ENCODE measurements around the gene PLA2G3. TPM values are rescaled to one million over a fixed set of nuclear protein-coding genes. Genes with fewer than 3 reads are reported as not detected.

Gene PLA2G3
- total and polyA plus RNA-seq, 5 donors from 2014 or later, result not detected

DNA sequence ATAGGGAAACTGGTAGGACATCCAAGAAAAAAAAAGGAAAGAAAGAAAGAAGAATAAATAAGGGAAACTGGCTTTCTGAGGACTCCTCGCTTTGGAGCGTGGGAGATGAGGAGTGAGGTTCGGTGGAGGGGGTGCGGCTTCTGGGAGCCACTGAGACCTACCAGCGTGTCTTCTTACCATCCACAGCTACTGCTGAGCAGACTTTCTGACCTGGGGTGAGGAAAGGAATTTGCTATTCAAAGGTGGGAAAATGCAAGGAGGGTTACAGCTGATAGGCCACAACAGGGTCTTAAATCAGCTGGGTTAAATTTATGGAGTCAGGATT is 32.5 kb downstream of the PLA2G3 start:
- ATAC-seq (ENCODE audit: low read depth in 2 of 2), result peak; percentile 11 to 22
- DNase-seq, result no peak
- Histone ChIP-seq H3K27ac (ENCODE audit: insufficient read depth, low read length, poor library complexity, severe bottlenecking) (peak overlapping the region; percentile 53), H3K9me3 (ENCODE audit: control insufficient read depth in 2 of 2, low read length in 2 of 2) (no peaks in the 10 kb centered on the region), H3K36me3 (ENCODE audit: control insufficient read depth, insufficient read depth, low read length) (no peaks in the 10 kb centered on the region), H3K4me1 (ENCODE audit: control insufficient read depth, insufficient read depth, low read length, poor library complexity, severe bottlenecking) (peaks cover 18% of the 10 kb centered on the region), H3K27me3 (ENCODE audit: control insufficient read depth, insufficient read depth, low read length) (no peaks in the 10 kb centered on the region), H3K4me3 (ENCODE audit: low read depth, low read length) (peak overlapping the region; percentile 66)
- H3K27me3 Mint-ChIP-seq, result peaks cover 4% of the 10 kb centered on the region
- H3K36me3 Mint-ChIP-seq, result no peaks in the 10 kb centered on the region
- peak overlapping the region; percentile 92 to 96 (median 96) for H3K27ac Mint-ChIP-seq
- peaks cover 0 to 34% (median 16%) of the 10 kb centered on the region in 4 donors for H3K4me1 Mint-ChIP-seq
- peak overlapping the region; percentile 77 to 99 (median 93) for H3K4me3 Mint-ChIP-seq
- H3K9me3 Mint-ChIP-seq, result no peaks in the 10 kb centered on the region

DNA sequence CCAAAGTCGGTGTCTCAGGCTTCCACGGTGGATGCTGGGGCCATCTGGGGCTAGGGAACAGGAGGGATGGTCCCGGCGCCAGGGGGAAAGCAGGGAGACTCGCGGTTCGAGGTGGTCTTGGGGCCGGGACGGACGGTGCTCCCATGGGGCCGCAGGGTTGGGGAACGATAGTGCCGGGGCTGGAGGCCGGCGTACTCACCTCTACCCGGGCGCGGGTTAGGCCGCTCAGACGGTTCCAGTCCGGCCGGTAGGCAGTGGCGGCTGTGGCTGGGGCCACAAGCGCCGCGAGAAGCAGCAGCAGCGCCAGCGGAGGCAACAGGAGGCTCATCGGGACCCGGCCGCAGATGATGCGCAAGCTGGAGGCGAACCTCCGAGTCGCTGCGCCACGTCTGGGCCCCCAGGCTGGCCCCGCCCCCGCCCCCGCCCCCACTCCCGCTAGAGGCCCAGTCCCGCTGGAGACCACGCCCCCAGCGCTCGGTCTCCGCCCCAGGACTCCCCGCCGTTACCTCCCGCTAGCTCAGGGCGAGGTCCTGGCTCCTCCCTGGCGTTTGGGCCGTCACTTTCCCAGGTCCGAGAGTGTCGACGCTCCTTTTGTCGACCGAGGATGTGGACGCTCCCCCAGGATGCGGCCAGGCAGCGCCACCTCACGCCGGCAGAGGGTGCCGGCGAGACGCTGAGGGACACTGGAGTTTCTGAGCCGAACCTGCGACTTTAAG is 33.0 kb downstream of the PLA2G3 start, which contains the start of gene SELENOM:
Gene SELENOM (minus strand): TSS at position 391 of the 716 bp plus-strand sequence. CDS start 63 bp downstream, at position 328.
- Mint-ChIP-seq H3K9me3 (no peaks in the 10 kb centered on the region), H3K27me3 (peaks cover 4% of the 10 kb centered on the region), H3K27ac (peak within 1 kb of the TSS; percentile 92 to 96 (median 96)), H3K4me1 (peaks cover 0 to 34% (median 16%) of the 10 kb centered on the region in 4 donors), H3K4me3 (peak within 1 kb of the TSS; percentile 77 to 99 (median 93)), H3K36me3 (no peaks in the 10 kb centered on the region)
- peak; percentile 83 to 90 (median 87) for DNase-seq
- Histone ChIP-seq H3K27ac (ENCODE audit: insufficient read depth, low read length, poor library complexity, severe bottlenecking) (peak within 1 kb of the TSS; percentile 72), H3K4me3 (ENCODE audit: low read depth, low read length) (peak within 1 kb of the TSS; percentile 66), H3K27me3 (ENCODE audit: control insufficient read depth, insufficient read depth, low read length) (no peaks in the 10 kb centered on the region), H3K36me3 (ENCODE audit: control insufficient read depth, insufficient read depth, low read length) (no peaks in the 10 kb centered on the region), H3K4me1 (ENCODE audit: control insufficient read depth, insufficient read depth, low read length, poor library complexity, severe bottlenecking) (peaks cover 18% of the 10 kb centered on the region), H3K9me3 (ENCODE audit: control insufficient read depth in 2 of 2, low read length in 2 of 2) (no peaks in the 10 kb centered on the region)
- peak; percentile 90 to 91 for ATAC-seq (ENCODE audit: low read depth in 2 of 2)

DNA sequence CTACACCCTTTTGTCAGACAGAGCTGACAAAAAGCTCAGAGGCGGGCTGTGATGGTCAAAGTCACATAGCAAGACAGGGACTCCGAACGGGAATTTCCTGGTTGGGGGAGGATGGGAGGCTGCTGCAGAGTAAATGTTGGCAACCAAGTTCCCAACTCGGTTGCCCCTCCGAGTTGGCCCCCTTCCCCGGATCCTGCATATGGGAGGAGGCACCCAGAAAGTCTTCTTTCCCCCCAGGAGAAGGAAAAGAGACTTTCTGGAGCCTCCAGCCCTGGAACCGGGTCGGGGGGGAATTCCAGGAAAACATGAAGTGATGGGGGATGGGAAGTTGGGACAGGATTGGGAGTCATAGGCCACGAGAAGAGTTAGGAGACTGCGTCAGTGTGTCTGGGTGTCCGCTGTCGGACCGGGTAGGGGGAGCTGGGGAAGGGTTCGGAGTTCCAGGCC is 33.6 kb downstream of the PLA2G3 start:
- Histone ChIP-seq H3K27me3 (ENCODE audit: control insufficient read depth, insufficient read depth, low read length) (no peaks in the 10 kb centered on the region), H3K9me3 (ENCODE audit: control insufficient read depth in 2 of 2, low read length in 2 of 2) (no peaks in the 10 kb centered on the region), H3K4me3 (ENCODE audit: low read depth, low read length) (peak overlapping the region; percentile 57), H3K36me3 (ENCODE audit: control insufficient read depth, insufficient read depth, low read length) (no peaks in the 10 kb centered on the region), H3K4me1 (ENCODE audit: control insufficient read depth, insufficient read depth, low read length, poor library complexity, severe bottlenecking) (peaks cover 18% of the 10 kb centered on the region), H3K27ac (ENCODE audit: insufficient read depth, low read length, poor library complexity, severe bottlenecking) (peak overlapping the region; percentile 72)
- Mint-ChIP-seq H3K27me3 (peaks cover 4% of the 10 kb centered on the region), H3K9me3 (no peaks in the 10 kb centered on the region), H3K4me1 (peaks cover 0 to 34% (median 16%) of the 10 kb centered on the region in 4 donors), H3K27ac (peak overlapping the region in 2 of 3 donors; percentile 96), H3K36me3 (no peaks in the 10 kb centered on the region), H3K4me3 (peak overlapping the region; percentile 77 to 95 (median 93))
- ATAC-seq (ENCODE audit: low read depth in 2 of 2) (no peak), DNase-seq (no peak)

DNA sequence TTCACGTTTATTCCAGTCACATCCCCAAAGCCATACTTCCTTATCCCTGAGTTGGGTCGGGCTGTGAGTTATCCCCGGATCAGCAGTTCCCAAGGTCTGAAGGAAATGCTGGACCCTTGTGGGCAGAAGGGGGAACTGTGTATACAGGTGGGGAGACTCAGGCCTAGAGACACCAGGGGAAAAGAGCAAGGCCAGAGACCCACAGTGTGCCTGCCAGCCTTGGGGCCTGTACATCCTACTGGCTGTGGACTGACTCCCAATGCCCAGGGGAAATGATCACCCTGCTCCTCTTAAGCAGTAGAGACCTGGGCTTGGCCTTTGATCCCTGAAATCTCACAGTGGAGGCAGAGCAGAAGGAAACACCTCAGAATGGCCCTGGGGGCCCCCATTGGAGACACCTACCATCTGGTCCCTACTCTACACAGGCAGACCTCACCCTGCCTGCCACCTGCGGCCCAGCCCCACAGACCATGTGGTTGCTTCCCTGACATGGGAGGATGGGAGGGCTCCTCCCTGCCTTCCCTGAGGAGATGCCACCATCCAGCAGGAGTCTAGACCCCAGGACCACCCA is 34.2 kb downstream of the PLA2G3 start:
- DNase-seq, result no peak

DNA sequence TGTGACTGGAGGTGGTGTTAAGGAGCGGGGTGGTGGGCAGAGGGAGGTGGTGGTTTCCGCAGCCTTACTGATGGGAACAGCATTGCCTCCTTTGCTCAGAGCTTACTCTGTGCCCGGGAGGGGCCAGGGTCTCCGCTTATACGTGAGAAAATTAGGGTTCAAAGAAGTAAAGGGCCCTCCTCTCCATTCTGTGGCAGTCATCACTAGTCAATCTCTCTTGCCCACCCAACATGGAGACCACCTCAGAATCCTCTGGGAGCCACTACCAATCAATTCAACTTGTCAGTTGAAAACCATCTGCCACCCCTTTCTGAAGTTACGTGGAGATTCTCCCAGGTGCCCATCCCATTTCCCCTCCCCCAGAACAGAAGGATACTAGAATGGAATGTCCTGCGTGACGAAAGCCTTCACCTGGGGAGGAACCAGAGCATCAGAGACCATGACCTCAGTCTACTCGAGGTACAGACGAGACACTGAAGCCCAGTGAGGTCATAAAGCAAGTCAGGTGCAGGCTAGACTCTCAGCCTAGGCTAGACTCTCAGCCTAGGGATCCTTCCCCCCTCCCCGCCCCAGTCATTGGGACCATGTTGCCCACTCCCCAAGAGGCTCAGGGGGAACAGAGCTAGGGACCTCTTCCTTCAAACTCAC is 34.9 kb downstream of the PLA2G3 start:
- H3K4me3 Mint-ChIP-seq, result peak overlapping the region; percentile 77 to 95 (median 93)
- Histone ChIP-seq H3K9me3 (ENCODE audit: control insufficient read depth in 2 of 2, low read length in 2 of 2) (no peaks in the 10 kb centered on the region), H3K4me1 (ENCODE audit: control insufficient read depth, insufficient read depth, low read length, poor library complexity, severe bottlenecking) (peaks cover 18% of the 10 kb centered on the region), H3K4me3 (ENCODE audit: low read depth, low read length) (no peak overlapping the region), H3K27ac (ENCODE audit: insufficient read depth, low read length, poor library complexity, severe bottlenecking) (no peak overlapping the region), H3K36me3 (ENCODE audit: control insufficient read depth, insufficient read depth, low read length) (no peaks in the 10 kb centered on the region), H3K27me3 (ENCODE audit: control insufficient read depth, insufficient read depth, low read length) (no peaks in the 10 kb centered on the region)
- H3K27me3 Mint-ChIP-seq, result peaks cover 4% of the 10 kb centered on the region
- peaks cover 0 to 1% (median 0%) of the 10 kb centered on the region in 7 donors for H3K9me3 Mint-ChIP-seq
- no peaks in the 10 kb centered on the region for H3K36me3 Mint-ChIP-seq
- no peak for ATAC-seq (ENCODE audit: low read depth in 2 of 2)
- peaks cover 0 to 30% (median 16%) of the 10 kb centered on the region in 4 donors for H3K4me1 Mint-ChIP-seq
- no peak for DNase-seq
- H3K27ac Mint-ChIP-seq, result peak overlapping the region in 2 of 3 donors; percentile 1 to 71

More for the DNA sequence above, 34.2 kb downstream of the PLA2G3 start:
- Histone ChIP-seq H3K4me3 (ENCODE audit: low read depth, low read length) (no peak overlapping the region), H3K36me3 (ENCODE audit: control insufficient read depth, insufficient read depth, low read length) (no peaks in the 10 kb centered on the region), H3K27me3 (ENCODE audit: control insufficient read depth, insufficient read depth, low read length) (no peaks in the 10 kb centered on the region), H3K4me1 (ENCODE audit: control insufficient read depth, insufficient read depth, low read length, poor library complexity, severe bottlenecking) (peaks cover 18% of the 10 kb centered on the region), H3K27ac (ENCODE audit: insufficient read depth, low read length, poor library complexity, severe bottlenecking) (no peak overlapping the region), H3K9me3 (ENCODE audit: control insufficient read depth in 2 of 2, low read length in 2 of 2) (no peaks in the 10 kb centered on the region)
- Mint-ChIP-seq H3K4me1 (peaks cover 0 to 34% (median 16%) of the 10 kb centered on the region in 4 donors), H3K27me3 (peaks cover 4% of the 10 kb centered on the region), H3K9me3 (peaks cover 0 to 1% (median 0%) of the 10 kb centered on the region in 7 donors), H3K36me3 (no peaks in the 10 kb centered on the region), H3K27ac (peak overlapping the region; percentile 1 to 96 (median 96)), H3K4me3 (peak overlapping the region; percentile 77 to 95 (median 93))
- ATAC-seq (ENCODE audit: low read depth in 2 of 2), result no peak

DNA sequence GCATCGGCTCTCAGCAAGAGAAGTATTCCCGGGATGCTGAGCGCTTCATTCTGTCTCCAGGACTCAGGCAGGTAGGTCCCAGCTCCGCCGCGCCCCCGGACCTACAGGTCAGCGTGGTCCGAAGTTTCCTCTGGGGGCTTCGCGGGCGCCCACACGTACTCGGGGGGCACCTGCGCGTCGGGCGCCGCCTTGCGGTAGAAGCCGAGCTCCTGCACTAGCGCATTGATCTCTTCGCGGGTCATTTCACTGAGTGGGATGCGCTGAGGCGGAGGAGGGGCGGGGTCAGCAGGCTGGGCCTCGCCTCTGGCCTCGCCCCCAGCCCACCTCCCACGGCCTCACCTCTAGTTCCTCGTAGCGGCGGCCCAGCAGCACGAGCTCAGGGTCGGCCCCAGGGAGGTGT is 35.4 kb downstream of the PLA2G3 start:
- Mint-ChIP-seq H3K27me3 (peaks cover 4% of the 10 kb centered on the region), H3K27ac (no peak overlapping the region), H3K4me1 (peaks cover 0 to 30% (median 16%) of the 10 kb centered on the region in 4 donors), H3K36me3 (no peaks in the 10 kb centered on the region), H3K4me3 (no peak overlapping the region), H3K9me3 (peaks cover 0 to 1% (median 0%) of the 10 kb centered on the region in 7 donors)
- H3K4me1 ChIP-seq (ENCODE audit: control insufficient read depth, insufficient read depth, low read length, poor library complexity, severe bottlenecking), result peaks cover 18% of the 10 kb centered on the region
- no peaks in the 10 kb centered on the region for H3K27me3 ChIP-seq (ENCODE audit: control insufficient read depth, insufficient read depth, low read length)
- no peak overlapping the region for H3K27ac ChIP-seq (ENCODE audit: insufficient read depth, low read length, poor library complexity, severe bottlenecking)
- no peak for DNase-seq
- no peaks in the 10 kb centered on the region for H3K9me3 ChIP-seq (ENCODE audit: control insufficient read depth in 2 of 2, low read length in 2 of 2)
- H3K36me3 ChIP-seq (ENCODE audit: control insufficient read depth, insufficient read depth, low read length), result no peaks in the 10 kb centered on the region
- ATAC-seq (ENCODE audit: low read depth in 2 of 2), result no peak
- no peak overlapping the region for H3K4me3 ChIP-seq (ENCODE audit: low read depth, low read length)

DNA sequence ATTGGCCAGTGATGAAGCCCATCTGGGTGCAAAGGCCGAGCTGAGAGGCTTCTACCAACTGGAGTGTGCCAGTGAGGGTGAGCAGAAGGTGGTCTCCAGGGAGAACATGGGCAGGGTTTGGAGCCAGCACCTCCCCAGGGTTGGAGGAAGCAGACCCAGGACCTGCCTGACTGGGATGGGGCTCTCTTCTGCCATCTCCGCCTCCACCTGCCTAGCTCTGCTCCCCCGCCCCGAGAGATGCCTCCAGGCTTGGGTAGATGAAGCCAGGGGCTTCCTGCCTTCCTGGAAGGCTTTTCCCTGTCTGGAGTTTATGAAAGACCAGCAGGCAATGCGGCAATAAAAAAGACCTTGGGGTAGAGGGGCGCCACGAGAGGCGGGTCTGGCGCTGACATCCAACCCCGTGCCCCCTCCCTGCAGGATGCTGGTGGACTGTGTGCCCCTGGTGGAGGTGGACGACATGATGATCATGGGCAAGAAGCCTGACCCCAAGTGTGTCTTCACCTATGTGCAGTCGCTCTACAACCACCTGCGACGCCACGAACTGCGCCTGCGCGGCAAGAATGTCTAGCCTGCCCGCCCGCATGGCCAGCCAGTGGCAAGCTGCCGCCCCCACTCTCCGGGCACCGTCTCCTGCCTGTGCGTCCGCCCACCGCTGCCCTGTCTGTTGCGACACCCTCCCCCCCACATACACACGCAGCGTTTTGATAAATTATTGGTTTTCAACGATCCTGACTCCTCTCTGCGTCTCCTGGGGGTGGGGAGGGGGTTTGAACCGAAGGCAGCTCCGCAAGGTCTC is 36.2 kb downstream of the PLA2G3 start:
- Mint-ChIP-seq H3K9me3 (peaks cover 0 to 1% (median 0%) of the 10 kb centered on the region in 7 donors), H3K4me3 (peak overlapping the region; percentile 38 to 84 (median 48)), H3K27me3 (peaks cover 4% of the 10 kb centered on the region), H3K36me3 (no peaks in the 10 kb centered on the region), H3K27ac (no peak overlapping the region), H3K4me1 (peaks cover 0 to 30% (median 16%) of the 10 kb centered on the region in 4 donors)
- Histone ChIP-seq H3K27me3 (ENCODE audit: control insufficient read depth, insufficient read depth, low read length) (no peaks in the 10 kb centered on the region), H3K27ac (ENCODE audit: insufficient read depth, low read length, poor library complexity, severe bottlenecking) (no peak overlapping the region), H3K36me3 (ENCODE audit: control insufficient read depth, insufficient read depth, low read length) (no peaks in the 10 kb centered on the region), H3K4me1 (ENCODE audit: control insufficient read depth, insufficient read depth, low read length, poor library complexity, severe bottlenecking) (peaks cover 18% of the 10 kb centered on the region), H3K9me3 (ENCODE audit: control insufficient read depth in 2 of 2, low read length in 2 of 2) (no peaks in the 10 kb centered on the region), H3K4me3 (ENCODE audit: low read depth, low read length) (no peak overlapping the region)
- ATAC-seq (ENCODE audit: low read depth in 2 of 2) (no peak), DNase-seq (no peak)

Measured in CD4-positive, CD25-positive, alpha-beta regulatory T cell (primary cell).